GM18868 (cell line): ENCODE data around the gene TULP3.

Source experiments
- ATAC-seq: cut with Tn5 transposase; IDR thresholded peaks from one replicate; pipeline ENCODE4 v1.9.1; 2021; ENCODE audit warnings: mild to moderate bottlenecking, moderate library complexity; ENCODE audit not compliant: unreplicated experiment

The TULP3 gene

DNA sequence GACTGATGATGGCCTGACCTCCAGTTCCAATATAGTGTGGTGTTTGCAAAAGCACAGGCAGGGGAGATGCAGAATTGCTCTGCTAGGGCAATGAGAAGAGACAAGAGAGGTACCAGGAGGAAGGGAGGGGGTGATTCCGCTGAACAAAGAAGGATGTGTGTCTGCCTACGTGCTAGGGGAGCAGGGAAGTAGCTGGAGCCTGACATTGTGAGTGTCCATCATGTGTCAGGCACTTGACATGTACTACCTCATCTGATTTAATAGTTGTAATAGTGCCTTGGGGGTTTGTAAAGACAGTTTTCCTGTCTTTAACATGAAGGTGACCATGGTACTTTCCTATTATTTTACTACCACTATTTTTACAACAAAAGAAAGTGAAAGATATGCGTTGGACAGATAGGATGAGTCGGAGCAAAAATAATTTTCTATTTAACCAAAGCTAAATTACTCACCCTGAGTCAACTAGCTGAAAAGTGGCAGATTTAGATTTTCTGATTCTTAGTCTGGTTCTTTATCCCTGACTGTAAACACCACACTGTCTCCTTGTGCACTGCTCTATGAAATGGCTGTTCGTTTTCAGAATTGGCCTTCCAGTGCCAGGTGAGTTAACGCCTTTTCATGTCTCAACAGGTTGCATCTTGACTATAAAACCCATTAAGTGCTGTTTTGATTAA lies 34.8 kb downstream of the TULP3 start:
- ATAC-seq: no peak

DNA sequence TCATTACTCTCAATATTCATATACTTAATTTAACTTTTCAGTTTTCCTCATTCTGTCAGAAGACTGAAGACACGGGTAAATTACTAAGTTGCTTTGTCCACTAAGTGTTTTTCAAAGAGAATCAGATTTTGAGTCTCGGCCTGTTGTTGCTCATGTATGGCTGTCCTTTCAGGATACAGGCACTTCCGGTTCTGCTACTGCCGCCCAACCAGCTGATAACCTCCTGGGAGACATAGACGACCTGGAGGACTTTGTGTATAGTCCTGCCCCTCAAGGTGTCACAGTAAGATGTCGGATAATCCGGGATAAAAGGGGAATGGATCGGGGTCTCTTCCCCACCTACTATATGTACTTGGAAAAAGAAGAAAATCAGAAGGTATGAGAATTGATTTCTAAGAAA lies 40.2 kb downstream of the TULP3 start:
- ATAC-seq: no peak

DNA sequence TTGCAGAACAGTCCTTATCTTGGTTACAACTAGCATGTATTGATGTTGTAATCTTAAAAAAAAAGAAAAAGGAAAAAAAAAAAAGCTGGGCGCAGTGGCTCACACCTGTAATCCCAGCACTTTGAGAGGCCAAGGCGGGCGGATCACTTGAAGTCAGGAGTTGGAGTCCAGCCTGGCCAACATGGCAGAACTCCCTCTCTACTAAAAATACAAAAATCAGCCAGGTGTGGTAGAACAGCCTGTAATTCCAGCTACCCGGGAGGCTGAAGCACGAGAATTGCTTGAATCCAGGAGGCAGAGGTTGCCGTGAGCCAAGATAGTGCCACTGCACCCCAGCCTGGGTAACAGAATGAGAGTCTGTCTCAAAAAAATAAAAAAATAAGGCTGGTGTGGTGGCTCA lies 42.9 kb downstream of the TULP3 start:
- no peak for ATAC-seq

DNA sequence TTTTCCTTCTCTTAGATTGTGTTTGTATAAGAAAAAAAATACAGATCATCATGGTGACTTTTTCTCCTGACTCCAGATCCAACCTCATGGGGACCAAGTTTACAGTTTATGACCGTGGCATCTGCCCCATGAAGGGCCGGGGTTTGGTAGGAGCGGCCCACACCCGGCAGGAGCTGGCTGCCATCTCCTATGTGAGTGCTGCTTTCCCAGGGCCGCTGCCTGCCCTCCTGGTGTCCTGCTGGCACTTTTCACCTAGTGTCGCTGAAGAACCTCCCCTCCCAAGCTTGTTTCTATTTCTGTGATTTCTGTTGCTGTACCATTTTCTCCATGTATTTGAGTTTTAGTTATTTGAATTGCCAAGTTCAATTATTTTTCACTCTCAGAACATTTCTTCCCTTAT lies 43.7 kb downstream of the TULP3 start:
- ATAC-seq: no peak

DNA sequence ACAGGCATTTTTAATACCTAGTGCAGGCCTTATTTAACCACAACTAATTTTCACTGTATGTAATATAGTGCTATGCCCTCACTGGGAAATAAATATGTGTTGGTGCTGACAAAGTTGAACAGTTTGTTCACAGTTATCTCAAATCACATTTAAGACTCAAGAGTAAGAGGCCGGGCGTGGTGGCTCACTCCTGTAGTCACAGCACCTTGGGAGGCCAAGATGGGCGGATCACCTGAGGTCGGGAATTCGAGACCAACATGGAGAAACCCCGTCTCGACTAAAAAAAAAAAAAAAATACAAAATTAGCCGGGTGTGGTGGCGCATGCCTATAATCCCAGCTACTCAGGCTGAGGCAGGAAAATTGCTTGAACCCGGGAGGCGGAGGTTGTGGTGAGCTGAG lies 45.6 kb downstream of the TULP3 start:
- no peak for ATAC-seq

DNA sequence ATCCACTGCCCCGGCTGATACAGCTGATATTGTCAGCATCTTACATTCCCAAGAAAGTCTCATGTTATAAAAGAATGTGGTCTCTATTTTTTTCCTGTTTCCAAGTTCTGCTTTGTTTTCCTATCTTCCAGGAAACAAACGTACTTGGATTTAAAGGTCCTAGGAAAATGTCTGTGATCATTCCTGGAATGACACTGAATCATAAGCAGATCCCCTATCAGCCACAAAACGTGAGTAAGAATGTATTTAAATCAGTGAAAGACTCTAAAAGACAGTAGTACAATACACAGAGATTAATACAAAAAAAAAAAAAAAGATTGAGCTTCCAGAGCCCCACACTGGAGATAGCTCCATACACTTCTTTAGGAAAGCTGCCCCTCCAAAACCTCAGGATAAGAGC lies 46.8 kb downstream of the TULP3 start:
- ATAC-seq: no peak

DNA sequence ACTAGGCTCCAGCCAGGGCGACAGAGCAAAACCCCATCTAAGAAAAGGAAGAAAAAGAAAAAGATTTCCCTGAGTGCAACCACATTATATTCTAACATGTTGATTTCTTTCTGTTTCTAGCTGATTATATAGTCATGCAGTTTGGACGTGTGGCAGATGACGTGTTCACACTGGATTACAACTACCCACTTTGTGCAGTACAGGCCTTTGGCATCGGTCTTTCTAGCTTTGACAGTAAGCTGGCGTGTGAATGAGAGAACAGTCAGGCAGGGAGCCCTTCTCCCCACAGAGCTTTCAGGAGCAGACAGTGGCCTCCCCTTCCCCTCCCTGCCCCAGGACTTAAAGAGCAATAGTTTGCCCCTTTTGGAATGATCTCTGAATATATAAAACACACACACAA lies 48.5 kb downstream of the TULP3 start:
- ATAC-seq: no peak

DNA sequence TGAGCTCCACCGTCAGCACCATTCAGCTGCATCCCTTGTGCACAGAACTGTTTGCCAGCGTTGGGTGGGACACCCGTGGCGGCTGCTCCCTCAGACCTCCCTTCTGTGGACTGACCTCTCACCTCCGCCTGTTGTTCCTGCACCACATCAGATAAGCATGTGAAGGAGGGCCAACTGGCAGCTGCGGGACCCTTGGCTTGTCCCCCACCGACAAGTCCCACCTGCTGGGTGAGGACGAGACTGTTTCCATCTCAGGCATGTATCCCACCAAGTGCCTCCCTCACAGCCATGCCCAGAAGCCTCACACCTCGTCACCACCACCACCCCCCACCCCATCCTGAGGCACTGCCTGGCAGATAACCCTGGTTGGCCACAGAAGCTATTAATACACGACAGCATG lies 49.9 kb downstream of the TULP3 start:
- ATAC-seq: no peak

DNA sequence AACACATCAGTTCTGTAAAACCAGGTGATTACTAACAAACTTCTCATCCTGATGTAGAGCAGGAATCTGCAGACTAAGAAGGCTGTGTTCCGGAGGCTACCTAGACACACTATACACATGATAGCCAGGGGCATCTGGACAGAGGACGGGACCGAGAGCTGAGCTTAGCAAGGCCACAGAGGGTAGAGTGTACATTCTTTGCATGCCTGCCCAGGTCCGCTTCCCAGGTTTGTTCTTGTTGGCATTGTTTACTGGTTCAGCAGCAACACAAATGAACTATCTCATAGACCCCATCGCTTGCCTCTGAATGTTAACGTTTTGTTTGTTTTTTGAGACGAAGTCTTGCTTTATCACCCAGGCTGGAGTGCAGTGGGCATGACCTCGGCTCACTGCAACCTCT lies 50.8 kb downstream of the TULP3 start:
- no peak for ATAC-seq

DNA sequence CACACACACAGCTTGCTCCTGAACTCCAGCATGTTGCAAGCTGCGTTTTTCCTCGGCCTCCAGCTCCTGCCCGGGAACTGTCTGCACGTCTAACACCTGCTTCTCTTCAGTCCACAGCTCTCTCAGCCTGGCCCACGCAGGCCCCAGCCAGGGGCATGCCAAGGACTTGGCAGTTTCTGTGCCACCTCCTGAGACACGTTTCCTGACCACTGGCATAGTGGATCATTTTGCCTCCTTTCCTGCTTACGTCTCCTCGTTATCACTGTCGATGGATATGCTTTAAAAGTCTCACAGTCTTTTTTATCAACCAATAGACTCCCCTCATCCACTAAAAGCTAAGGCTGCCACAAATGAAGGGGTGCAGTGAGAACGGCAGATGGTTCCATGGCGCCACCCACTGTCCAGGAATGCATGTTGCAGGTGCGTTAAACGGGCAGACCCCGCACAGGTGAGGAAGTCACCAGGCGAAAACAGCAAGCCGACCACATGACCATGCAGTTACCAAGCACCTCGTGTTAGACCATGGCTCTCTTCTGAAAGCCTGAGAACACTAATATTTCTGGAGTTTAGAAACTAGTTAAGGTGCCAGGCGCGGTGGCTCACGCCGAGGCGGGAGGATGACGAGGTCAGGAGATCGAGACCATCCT lies 53.8 kb downstream of the TULP3 start:
- no peak for ATAC-seq

DNA sequence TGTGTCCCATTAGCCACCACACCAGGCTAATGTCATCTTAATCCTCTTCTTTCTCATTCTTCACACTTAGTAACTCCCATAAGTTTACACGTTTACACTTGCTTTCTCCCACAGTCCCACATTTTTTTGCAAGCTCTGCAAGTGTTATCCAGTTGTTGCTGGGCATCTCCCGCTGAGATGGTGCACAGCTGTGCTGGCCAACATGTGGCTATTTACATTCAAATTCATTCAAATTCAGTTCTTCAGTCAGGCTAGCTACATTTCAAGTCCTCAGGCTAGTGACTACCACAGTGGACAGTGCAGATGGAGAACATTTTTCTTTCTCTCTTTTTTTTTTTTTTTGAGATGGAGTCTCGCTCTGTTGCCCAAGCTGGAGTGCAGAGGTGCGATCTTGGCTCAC lies 58.7 kb downstream of the TULP3 start:
- no peak for ATAC-seq

DNA sequence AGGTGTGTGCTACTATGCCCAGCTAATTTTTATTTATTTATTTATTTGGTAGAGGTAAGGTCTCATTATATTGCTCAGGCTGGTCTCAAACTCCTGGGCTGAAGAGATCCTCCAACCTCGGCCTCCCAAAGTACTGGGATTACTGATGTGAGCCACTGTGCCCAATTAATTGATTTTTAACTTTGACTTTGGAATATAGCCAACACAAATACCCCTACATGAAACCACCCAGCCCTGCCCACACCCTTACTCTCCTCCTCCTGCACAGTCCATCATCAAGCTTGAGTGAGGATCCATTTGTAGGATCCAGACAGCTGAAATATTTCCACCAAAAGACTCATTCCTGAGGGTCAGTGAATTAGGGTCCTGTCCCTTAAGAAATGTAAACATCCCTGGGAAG lies 65.2 kb downstream of the TULP3 start:
- ATAC-seq: no peak

DNA sequence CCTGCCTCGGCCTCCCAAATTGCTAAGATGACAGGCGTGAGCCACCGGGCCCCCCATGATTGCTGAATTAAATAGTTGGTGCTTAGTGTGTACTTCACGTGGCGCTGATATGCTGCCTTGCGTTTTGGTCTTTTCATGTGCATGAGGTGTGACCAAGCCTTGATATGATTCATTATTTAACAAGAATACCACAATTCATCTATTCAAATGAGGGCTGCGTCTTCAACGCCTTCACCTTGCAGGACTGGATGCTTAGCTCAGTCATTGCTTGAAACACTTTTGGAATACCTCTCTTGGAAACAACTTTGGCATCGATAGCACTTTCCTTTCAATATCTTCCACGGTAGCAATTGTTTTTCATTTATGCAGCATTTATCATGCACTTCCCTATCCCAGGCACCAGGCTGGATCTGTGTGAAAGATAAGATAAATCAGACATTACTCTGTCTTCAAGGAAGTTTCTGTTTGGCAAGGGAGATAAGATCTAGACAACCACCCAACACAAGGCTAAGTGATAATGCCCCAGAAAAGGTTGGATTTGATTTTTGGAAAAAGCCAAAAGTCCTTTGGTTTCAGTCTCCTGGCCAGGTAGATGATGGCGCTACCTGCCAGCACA lies 67.2 kb downstream of the TULP3 start:
- no peak for ATAC-seq

DNA sequence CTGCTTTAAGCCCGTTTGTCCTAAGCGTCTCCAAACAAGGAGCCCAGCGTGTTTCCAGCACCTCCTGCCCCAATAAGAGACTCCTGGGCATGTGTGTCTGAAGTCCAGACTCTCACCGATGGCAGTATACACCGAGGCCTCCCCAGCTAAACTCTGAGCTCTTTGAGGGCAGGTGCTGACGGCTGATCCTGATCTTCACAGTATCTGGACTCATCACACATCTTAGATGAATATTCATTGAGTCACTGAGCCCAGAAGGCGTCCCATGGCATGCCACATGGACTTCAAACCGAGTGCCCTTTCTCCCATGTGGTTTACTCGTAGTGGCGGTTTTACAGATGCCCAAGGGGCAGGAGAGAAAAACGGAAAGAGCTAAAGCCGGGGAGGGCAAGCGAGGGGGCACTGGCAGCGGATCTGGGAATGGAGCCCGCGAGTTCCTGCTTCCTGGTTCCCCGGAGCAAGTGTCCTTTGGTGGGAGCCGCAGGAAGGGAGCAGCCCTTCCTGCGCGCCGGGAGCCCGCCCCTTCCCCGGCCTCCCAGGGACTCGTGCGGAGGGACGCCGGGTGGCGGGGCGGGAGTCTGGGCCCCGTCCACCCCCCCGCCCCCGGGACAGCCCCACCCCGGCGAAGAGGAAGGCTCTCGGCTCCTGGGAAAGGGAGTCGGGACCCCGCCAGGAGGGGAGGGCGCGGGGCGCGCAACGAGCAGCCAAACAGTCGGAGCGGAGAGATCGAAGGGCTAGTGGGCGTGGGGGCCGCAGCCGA lies 67.9 kb downstream of the TULP3 start:
- no peak for ATAC-seq

DNA sequence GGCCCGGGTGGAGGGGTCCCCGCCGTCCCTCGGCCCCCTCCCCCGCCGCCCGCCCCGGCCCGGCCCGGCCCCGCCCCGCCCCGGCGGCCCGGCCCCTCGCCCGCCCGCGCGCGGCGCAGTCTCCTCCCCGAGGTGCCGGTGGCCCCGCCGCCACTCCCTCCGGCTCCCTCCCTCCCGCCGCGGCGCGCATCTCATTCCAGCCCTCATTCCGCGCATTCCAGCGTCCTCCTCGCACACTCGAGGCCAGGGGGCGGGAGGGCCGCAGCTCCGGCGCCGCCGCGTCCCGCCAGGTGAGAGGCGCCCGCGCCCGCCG lies 68.5 kb downstream of the TULP3 start, which contains the start of gene TEAD4:
Gene TEAD4, plus strand, starts transcription at position 206 of the 313 bp plus-strand sequence.
- no peak for ATAC-seq

DNA sequence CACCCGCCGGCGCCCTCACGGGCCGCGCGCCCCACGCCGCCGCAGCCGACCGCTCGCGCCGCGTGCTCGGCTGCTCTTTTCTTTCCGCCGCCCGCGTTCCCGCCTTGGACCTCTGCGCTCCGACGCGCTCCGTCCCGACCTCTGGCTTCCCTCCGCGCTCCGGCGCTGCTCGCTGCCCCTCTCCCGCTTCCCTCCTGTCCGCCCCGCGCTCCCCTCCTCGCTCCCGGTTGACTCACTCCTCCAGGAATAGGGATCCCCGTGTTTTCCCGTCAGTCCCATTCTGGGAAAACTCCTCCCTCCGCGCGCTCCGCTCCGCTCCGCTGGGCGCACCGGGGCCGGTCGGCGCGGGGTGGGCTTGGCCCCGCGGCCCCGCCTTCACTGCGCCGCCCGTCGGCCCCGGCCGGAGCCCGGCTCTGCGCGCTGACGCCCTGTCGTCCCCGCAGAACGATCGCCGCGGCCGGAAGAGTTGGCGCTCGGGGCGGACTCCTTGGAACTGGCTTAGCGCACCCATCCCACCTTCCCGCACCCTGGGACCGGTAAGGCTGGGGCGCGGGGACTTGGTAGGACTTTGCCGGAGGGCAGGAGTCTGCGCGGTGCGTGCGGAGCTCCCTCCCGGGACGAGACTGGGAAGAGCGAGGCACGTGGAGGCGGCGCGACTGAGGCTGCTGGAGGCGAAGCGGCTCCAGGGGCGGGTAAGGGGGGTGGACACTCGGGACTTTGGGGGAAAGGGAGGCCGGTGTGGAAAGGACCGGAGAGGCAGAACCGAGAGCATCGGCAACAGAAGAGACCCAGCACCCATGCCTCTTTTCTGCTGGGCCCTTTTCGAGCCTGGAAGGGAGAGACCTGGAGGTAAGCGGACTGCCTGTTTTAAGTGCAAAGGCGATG lies 69.1 kb downstream of the TULP3 start:
- ATAC-seq: no peak

DNA sequence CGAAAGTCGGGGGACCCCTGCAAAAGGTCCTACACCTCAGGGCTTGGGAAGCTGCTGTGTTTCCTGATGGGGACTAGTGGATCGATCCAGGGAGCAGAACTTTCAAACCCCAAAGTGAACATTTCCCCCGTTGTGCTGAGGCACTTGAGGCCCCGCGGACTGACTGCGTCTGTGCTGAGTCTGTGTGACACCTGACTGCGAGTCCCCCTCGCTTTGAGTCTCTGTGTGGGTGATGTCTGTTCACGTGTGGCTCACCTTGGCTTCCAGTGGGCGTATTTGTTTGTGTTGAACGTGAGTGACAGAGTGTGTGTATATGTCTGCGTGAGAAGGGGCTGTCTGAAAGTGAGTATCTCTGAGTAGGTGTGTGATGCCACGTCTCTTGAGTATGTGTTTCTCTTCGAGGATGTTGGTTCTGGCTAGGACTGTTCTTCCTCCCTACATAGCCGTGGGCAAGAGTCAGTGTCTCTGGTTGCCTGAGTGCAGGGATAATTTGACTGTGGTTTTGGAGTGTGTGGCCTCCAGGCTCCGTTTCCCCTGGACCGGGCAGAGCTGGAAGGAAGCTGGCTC lies 69.8 kb downstream of the TULP3 start:
- ATAC-seq: no peak

DNA sequence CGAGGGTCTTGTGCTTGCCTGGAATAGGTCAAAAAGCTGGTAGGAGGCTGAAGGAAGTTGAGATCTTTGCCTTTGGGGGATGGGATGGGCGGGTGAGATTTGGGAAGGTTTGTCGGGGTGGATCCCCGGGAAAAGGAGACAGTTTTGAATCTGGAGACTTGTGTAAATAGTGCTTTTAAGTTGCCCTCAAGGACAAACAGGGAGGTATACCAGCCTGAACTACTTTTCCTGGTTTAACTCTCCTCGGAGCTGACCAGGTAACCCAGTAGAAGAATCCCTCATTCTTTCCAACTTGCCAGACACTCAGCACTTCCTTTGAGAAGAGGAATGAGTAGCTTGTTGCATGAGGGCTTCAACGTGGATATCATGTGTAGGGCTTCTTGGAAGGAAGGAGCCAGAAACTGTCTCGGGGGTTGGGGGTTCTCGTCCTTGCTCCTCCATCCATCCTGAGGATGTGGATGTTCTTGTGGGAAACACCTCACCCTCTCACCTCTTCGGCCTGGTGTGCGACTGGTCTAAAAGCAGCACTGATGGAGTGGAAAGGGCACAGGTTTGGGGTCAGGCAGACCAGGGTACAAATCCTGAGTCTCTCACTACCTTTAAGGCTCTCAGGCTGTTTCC lies 70.4 kb downstream of the TULP3 start:
- no peak for ATAC-seq

DNA sequence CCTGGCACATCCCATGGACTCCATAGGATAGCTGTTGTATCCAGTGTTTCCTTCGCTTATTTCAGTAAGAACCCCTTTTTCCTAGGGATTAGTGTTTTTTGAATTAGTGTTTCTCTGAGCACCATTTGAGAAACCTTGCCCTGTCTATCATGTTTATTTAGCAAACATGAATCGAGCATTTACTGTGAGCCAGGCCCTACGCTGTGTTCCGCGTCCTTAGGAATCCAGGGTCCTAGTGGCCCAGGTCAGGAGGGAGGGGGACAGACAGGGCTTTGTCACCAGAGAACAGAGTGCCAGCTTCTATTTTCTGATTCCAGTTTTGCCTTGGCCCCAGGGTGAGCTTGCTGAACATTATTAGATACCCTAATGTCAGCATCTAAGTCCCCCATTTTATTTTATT lies 71.0 kb downstream of the TULP3 start:
- ATAC-seq: no peak

DNA sequence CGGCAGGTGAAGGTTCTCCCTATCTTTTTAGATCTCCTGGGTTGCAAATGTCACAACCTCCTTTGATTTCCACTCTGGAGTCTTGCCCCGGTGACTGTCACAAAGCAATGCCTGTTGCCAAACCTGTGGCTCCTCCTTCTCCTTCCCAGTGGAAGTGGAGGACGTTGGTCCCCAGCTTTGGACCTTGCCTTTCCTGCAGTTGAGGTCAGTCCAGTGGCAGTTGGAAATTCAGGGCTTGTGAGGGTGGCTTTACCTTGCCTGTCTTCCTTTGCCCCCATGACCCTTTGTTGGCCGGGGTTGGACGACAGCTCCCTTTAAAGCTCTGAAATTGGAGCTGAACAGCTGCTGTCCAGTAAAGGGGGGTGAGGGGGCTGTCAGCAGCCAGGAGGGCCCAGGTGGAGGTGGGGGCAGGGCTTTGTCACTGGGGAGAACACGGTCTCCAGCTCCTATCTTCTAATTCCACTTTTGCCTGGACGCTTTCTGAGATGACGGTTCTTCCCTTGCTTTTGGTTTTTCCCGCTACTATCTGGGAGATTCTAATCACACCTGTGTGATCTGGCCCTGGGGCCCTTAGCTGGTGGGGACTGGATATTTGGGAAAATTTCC lies 72.6 kb downstream of the TULP3 start:
- no peak for ATAC-seq
